HG03064 (cell line): ENCODE data around the gene NHLH1.

Source experiments
- ATAC-seq: cut with Tn5 transposase; IDR thresholded peaks from one replicate; pipeline ENCODE4 v1.9.1; 2021; ENCODE audit warnings: low read depth; ENCODE audit not compliant: unreplicated experiment

NHLH1 gene

DNA sequence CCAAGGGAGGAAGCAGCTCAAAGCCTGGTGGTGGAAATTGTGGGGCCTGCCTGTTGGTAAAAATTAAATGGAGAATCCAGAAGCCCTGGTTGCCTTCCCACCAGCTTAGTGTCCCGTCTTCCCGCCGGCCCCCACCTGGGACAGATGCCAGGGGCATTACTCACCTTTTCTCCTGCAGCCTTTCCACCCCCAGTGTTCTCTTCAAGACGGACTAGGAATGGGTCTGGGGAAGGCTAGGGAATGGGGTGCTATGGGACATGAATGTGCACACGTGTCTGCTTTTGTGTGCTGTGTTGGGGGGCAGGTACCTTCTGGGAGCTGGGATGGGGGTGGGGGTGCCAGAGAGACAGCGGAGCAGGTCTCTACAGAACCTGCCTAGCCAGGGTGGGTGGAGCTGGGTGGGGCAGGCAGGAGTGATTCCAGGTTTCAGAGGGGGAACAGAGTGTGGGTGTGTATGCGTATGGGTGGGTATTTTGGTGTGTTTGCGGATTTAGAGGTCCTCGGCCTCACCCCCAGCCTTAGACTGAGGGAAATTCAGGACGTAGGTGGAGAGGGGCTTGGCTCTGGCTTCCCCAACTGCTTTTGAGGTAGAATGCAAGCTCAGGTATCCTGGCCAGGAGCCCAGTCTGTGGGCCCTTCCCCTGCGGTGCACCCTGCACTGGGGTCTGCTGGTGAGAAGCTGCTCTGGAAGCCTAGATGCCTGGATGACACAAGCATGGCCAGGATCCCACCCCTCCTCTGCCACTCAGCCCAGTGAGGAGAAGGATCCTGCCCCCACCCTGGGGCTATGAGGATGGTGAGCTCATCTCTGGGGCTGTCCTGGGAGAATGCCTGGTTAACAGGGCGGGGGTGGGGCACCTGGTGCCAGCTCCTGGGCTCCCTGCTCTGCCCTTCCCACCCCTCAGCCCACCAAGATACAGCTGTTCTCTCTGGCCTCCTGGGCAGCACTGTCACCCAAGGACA lies 41.2 kb downstream of the NHLH1 start:
- no peak for ATAC-seq

DNA sequence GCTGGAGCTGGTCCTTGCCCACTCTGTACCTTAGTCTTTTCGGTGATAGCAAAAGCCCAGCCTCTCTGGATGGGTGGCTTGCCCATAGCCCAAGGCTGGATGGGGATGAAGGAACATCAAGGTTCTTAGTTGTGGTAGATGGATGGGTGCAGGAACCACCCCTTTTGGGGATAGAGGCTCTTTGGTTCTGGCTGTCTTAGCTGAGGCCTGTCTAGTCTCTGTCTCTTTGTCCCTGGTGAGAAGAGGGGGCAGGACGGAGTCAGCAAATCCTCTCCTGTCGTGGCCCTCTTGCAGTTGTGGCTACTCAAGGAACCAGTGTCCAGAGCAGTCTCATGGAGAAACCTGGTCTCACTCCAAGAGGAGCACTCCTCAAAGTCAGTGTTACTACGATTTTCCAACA lies 42.0 kb downstream of the NHLH1 start:
- ATAC-seq: no peak

DNA sequence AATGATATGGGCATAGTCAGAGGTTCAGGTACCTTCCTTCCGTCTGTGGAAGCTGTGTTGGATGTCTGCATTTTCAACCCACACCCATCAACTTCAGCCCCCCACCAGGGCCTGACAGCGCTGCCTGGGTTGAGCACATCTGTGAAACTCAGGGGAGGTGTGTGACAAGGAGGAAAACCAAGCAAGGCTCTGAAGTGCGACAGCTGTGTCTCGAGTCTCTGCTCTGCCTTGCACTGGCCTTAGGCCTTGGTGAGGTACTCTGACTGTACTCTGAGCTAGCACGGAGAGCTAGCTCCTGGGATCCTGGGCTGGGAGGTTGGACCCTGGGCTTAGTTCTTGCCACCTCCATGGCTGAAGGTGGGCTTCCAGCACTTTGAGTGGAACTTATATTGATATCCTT lies 42.6 kb downstream of the NHLH1 start:
- no peak for ATAC-seq

DNA sequence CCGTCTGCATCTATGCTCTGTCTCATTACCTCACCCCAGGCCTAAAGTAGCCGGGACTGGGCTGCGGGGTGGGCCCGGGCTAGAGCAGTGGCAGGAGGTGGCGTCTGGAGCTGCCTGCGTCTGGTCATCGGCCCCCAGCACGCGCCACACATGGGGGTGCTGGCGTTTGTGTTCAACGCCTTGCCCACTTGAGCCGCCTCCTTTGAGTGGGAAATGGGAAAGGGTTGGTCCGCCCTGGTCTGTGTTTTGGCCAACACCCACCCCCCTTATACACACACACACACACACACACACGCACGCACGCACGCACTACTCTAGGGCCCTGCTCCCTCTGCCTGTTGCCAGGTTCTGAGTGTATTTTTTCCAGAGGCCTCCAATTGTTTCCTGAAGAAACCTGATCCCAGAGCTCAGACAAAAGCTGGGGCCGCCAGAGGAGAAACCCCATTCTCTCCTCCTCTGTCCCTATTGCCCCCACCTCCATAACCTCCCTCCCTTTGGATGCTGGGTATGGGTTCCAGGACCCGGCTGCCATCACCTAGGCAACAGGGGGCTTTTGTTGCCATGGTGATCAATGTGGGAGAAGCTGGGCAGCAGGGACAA lies 43.6 kb downstream of the NHLH1 start:
- no peak for ATAC-seq

DNA sequence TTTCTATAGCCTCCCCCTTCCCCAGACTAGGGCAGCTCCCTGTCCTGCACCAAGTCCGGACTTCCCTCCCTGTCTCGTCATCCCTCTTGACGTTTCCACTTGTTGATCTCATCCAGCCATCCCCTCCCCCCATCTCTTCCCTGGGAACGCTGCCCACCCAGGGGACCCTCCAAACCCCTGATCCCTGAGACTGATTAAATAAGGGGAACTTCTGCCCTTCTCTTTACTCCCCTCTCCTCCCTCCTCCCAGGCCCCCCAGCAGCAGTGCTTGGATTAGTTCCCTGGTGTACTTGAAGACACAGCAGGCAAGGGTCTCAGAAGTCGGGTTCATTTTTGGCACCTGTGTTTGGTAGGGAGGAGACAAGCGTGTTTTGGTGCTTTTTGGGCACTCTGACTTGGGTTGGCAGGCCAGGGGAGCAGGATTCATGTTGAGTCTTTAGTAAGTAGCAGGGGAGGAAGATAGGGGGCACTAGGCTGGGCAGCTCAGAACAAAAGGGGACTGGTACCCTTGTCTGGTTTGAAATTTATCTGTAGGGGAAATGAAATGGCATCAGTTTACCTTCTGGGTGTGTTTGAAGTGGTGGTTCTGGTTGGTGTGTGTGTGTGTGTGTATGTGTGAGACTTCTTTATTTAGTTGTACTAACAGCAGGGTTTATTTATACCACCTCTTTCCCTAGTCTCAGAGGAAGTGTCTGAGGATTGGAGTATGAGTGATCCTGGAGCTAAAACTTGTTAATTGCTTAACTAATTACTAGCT lies 44.6 kb downstream of the NHLH1 start:
- no peak for ATAC-seq

DNA sequence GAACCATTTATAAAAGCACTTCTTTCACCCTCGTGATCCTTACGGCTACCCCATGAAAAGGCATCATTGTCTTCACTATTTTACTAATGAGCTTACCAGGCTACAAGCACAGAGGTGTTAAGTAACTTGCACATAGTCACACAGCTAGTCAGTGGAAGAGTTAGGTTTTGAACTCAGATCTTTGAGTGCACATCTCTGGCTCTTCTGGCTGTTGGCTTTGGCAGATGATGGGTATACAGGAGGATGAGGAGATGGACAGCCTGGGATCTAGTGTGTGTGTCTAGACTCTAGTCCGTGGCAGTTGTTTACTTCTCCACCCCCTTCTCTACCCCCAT lies 45.1 kb downstream of the NHLH1 start:
- ATAC-seq: no peak

DNA sequence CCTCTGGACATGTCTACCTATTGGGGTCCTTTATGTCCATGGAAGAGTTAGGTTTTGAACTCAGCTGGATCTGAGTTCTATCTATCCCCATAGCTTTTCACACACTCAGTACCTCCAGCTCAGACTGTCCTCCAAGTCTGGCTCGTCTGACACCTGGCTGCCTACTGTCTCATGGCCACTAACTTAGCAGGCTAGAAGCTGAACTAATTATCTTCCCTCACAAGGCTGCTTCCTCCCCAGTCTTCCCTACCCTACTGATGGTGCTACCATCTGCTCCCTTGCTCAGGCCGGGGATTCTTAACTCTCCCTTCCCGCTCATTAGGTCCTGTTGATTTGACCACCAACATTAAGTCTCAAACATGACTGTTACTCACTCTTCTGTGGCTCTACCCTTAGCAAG lies 46.8 kb downstream of the NHLH1 start:
- no peak for ATAC-seq

DNA sequence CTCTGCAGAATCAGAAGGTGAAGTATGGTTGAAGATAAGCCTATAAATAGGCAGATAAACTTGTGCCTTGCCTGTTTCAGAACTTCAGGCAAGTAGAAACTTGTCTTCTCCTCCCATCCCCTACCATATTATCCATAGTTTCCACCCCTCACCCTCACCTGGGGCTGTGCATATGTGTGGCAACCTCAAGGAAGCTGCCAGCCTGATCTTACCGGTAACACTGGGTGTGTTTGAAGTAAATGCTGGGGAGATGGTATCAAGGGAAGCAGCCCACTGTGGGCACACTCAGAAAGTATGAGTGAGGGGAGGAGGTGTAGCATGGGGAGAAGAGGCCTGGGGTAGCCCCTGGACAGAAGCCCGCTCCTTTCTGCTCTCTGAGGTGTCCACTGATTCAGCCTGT lies 48.0 kb downstream of the NHLH1 start:
- no peak for ATAC-seq

DNA sequence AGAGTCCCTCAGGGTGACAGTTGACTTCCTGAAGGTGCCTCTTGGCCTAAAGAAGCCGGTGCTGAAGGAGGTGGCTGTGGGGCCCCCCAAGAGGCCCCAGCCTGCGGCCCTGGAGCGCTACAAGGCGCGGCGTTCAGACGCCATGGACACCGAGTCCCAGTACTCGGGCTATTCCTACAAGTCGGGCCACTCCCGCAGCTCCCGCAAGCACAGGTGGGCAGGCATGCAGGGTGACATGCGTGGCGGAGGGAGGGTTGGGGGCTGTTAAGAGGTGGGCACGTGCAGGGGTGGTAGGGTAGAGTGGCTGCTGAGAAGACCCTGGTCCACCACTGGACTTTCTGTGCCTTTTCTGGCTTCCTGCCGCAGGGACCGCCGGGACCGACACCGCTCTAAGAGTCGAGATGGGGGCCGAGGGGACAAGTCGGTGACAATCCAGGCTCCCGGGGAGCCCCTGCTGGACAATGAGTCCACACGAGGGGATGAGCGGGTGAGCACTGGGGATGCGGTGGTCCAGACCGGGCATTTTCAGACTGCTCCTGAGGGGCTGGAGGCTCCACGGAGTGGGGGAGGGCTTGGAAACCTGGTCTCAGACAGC lies 48.9 kb downstream of the NHLH1 start:
- no peak for ATAC-seq

DNA sequence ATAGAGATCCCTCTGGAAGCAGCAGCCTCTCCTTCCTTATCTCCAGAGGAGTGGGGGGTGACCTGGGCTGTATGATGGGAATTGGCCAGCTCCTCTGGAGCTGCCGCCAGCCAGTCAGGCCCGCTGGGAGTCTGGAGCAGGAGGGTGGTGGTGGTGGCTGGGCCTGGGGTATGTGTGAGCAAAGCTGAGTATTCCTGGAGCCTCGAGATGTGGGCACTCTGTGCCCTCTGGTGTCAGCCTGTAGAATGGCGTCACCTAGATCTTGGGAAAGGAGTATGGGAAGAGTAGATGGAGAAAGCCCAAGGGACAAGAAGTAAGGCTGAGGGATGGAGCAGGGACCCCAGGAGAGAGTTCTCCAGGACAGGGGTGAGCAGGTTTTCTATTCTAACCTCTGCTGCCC lies 49.5 kb downstream of the NHLH1 start:
- ATAC-seq: no peak

DNA sequence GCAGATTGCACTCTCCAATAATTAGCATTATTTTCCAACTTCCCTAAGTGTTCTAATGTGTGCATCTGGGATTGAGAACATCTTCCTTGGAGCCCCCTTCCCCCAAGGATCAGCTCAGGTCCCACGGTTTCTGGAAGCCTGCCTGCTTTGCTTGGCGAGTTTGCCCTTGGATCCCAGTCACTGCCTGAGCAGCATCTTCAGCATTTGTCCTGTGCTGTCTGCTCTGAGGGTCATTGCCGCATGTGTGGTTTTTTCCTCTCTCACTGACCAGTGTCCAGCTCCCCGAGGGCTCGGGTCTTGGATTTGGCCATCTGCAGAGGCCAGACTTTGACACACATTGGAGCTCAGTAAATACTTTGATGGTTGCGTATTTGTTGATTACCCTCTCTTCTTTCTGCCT lies 51.6 kb downstream of the NHLH1 start:
- ATAC-seq: no peak

DNA sequence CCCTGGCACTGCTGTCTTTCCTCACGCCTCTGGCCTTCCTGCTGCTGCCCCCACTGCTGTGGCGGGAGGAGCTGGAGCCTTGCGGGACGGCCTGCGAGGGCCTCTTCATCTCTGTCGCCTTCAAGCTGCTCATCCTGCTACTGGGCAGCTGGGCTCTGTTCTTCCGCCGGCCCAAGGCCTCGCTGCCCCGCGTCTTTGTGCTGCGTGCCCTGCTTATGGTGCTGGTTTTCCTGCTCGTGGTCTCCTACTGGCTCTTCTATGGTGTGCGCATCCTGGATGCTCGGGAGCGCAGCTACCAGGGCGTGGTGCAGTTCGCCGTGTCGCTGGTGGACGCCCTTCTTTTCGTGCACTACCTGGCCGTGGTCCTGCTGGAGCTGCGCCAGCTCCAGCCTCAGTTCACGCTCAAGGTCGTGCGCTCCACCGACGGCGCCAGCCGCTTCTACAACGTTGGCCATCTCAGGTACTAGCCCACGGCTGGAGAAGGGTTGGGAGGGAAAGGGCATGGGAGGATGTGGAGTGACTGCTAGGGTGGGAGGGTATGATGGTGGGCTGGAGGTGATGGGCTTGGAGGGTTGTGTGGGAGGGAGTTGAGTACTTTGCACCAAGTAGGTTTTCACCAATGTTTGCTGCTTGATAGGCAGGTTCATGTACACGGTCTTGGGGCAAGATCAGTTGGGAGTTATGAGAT lies 52.4 kb downstream of the NHLH1 start:
- no peak for ATAC-seq

DNA sequence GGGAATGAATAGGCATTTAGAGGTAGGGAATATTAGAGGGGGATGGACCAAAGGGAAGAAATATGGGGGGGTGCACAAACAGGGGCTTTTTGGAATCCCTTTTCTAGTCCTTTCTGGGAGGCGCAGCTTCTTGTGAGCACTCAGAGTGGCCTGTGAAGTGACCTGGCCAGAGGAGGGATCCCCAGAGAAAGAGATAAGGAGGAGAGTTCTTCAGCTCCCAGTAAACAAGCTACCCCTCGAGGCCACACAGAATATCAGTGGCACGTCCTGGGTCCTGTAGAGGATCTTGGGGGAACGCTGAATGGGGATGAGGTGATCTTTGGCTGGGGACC lies 52.9 kb downstream of the NHLH1 start:
- no peak for ATAC-seq

DNA sequence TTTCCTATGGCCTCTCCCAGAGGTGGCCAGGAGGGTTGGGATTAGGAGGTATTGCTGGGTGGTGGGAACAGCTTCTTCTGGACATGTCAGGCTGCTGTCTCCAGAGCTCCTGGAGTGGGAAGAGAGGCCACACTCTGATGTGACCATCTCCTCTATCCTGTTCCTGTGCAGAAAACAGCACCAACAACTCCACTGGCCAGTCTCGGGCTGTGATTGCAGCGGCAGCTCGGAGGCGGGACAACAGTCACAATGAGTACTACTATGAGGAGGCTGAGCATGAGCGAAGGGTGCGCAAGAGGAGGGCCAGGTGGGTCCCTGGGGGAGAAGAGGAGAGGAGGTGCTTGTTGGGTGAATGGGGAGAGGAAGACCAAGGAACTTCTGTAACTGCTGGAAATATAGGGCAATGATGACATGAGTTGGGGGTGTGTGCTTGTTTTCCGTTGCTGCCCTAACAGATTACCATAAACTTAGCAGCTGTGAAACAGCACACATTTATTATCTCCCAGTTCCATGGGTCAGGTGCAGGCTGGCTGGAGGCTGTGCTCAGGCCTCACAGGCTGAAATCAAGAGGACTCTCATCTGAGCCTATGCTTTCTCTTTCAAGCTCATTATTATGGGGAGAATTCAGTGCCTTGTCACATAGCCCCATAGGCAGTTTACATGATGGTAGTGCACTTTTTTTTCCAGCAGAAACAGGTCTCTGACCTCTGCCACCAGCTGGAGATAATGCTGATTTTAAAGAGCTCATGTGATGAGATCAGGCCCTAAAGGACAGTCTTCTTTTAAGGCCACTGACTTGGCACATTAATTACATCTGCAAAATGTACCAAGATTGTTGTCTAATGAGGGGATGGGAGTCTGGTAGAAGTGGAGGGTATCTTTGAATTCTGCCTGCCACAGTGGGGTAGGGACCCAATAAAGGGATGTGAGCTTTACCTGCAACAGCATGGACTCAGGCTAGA lies 54.3 kb downstream of the NHLH1 start:
- no peak for ATAC-seq

DNA sequence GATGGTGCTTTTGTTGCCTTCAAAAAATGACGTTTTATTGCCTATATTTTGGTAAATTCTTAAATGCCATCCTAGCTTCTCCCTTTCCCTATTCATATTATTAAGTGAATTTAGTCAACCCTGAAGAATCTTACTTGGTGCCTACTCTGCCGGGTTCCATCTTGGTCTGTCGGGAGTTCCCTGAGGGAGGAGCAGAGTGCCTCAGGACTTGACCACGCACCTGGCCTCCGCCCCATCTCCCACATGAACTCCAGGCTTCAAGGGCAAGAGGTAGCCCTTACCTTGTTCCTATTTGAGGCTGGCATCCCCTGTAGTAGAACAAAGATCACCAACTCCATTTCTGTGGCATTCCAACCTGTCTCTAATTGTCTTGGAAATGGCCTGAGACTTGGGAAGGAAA lies 55.0 kb downstream of the NHLH1 start:
- no peak for ATAC-seq
